ENCODE data around the gene FMO2. TPM values are rescaled to one million over a fixed set of nuclear protein-coding genes. Genes with fewer than 3 reads are reported as not detected.
"Not testable (repeated sequence)": the region's sequence is repeated elsewhere in the genome, so short reads cannot be mapped to it uniquely, and the experiment has no call there.

Gene FMO2
- total RNA-seq, 1 donor from 2014 or later, result 19.8 TPM

DNA sequence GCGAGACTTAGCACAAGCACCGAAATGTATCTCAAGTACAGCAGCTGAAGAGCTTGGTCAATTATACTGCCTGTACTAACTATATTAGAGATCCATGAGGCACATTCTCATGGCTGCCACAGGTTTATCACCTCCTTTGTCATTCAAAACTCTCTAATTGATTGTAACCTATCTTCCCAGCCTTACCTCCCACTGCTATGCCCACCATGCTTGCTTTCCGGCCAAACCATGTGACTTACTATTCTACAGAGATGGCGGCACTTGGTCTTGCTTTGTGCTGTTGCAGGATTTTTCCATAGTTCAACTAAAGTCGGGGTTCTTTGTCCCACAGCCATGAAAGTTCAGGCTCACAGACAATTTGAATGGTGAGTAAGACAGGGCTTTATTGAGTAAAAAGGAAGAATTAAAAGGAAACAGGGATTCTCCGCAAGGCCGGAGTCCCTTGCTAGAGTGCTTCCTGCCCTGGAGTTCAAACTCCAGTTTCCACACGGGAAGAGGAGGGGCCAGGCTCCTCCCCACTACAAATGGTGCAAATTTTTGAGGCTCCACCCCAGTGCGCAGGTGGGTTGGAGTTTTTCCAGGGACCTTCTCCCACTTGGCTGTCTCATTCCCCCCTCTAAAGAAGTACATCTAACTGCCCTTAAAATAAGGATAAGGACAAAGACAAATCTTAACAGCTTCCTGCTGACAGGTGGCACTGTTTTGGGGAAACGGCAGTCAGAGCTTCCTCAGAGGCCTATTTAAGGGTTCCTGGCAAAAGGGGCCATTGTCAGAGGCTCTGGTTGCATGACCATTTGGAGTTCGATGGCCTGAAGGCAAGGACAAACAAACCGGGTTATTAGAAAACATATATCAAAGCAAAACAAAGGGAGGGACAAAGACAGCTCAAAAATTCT, 28.7 kb downstream of the FMO2 start:
- intact Hi-C loops (cut with DNase I), result no loop called here
- no peak for DNase-seq (ENCODE audit: low spot score)

DNA sequence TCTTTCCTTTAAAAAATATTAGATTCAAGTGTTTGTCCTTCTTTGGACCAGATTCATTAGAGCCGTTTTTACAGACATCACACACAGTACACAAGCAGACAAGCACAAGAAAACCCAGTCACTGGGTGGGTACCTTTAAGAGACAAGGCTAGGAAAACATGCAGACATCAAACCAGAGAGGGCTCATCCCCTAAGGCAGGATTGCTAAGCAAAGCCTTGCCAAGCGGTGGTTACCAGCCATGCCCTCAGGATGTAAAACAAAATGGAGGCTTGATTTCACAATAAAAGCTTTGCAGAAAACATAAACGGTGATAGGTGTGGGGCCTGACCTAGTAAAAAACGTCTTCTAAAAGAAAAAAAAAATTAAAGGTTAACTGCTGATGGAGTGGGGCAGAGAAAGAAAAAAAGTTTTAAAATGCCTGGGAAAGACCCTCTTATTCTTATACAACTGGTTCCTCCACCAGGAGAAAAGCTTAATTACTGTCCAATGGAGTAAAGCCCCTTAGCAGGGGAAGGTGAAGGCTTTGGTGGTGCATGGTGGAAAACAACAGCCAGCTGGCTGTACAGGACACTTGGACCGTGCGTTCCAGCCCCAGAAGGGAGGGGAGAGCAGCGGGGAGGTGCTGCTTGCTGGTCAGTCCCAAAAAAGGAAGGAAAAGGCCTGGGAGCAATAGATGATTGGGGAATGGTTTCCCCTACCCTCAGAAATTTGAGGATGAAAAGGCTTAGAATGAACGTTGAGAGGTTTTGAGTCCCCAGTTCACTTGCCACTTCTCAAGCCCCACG, 32.8 kb downstream of the FMO2 start:
- DNase-seq (ENCODE audit: low spot score), result no peak
- intact Hi-C loops (cut with DNase I), result no loop called here

DNA sequence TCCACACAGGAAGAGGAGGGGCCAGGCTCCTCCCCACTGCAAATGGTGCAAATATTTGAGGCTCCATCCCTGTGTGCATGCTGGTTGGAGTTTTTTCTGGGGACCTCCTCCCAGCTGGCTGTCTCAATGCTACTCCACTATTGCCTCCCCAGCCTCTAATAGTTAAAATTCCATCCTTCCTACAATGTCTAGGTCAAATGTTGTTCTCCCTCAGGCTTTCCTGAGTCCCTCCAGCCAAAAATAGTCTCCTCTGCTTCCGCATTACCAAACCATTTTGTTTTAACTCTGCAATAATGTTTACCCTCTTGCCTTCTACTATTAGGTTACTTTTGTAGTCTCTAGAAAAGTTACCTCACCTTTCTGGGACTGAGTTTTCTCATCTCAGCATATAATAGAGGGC, 33.6 kb downstream of the FMO2 start:
- DNase-seq (ENCODE audit: low spot score), result no peak
- intact Hi-C loops (cut with DNase I), result no loop called here

DNA sequence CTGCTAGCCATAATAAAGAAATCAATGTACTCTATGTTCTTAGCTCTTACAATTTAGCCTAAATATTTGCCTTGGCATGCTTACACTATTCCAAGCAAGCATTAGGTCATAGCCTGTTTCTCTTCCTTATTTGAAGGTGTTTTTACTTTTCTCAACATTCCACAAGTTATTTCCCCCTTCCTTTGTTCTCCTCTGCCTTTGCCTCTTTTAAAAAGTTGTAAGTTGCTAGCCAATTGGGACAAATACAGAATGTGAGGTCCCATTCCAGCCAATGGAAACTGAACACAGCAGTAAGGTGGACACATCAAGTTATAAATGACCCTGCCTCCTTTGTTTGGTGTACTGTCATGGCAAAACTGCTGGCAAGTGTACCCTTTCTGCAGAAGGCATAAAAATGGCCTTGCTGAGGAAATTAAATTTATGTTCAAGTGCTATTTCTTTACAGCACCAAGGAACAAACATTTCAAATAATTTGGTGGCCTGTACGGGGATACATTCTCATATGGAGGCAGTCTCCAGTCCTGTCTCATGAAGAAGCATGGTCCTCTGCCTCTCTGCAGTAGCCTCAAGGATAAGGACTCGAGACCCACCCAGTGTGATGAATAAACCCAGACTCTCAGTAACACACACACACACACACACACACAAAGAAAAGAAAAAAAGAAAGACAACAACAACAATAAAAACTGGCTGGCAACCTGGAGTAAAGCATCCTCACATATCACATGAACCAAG, 34.4 kb downstream of the FMO2 start:
- intact Hi-C loops (cut with DNase I), result no loop called here
- DNase-seq (ENCODE audit: low spot score), result no peak

DNA sequence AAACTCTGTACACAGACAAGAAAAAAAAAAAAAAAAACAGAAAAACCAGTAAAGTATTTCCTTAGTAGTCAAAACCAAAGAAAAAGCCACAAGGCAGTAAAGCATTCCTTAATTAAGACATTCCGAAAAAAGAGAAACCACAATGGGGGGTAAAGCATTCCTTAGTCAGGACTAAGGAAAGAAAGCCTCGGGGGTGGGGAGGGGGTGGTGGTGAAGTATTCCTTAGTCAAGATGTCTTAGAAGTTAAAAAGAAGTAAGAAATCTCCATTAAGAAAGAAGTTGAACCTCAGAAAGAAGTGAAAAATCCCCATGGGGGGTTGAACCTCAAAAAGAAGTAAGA, 35.0 kb downstream of the FMO2 start:
- DNase-seq (ENCODE audit: low spot score), result no peak
- intact Hi-C loops (cut with DNase I), result no loop called here

DNA sequence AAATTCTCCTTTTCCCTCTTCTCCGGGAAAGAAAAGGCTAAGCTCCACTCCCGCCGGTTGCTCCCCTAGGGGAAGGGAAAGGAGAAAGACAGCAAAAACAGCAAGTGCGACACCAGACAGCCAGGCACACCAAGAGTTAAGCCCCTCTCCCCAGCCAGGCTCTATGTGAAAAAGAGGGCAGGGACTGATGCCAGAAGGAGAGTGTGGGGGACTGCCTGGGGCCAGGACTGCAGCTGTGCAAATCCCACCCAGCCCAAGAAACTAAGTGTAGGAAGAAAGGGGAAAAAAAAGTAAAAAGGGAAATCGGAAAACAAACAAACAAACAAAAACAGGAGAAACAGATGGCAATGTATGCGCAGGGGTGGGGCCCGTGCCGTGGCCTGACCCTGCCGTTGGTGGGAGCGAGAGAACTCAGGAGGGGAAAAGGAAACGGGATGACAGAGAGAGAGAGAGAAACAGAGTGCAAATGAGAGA, 35.5 kb downstream of the FMO2 start:
- DNase-seq (ENCODE audit: low spot score), result no peak
- intact Hi-C loops (cut with DNase I), result no loop called here

DNA sequence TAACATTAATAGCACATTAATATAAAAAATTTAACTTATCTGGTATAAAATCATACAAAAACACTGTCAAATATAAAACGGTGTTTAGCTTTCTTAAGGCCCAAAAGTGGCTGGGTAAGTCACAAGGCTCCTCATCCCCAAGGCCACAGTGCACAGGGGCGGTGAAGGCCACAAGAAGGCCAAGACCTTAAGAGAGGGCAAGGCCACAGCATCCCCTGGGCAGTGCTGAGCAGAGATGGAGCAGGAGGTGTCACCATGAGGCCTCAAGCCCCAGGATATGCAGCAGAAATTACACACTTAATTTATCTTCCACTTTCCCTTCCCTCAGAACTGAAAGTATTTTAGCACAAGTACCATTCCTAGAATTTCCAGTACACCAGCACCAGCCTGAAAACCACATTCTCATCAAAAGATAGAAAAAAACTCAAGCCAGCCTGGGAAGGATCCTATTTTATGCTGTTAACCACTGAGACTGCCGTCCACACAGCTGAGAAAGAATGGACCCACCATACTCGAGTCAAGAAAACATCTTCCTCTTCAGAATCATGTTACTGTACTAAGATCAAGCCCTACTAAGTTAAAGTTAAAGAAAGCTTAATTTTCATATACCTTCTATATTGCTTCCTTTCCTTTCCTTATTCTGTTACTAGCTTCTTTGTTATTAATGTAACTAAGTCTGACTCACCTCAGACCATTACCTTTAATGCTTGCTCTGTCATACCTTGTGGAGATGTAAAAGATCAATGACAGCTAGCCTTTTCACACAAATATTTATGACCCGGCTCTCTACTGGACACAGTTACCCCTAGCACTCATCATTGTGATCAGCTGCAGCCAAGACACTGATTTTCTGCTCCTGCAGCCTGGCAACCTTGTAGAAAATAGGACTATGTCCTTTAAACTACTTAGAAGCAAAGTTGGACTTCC, 36.8 kb downstream of the FMO2 start:
- intact Hi-C loops (cut with DNase I), result no loop called here
- no peak for DNase-seq (ENCODE audit: low spot score)

DNA sequence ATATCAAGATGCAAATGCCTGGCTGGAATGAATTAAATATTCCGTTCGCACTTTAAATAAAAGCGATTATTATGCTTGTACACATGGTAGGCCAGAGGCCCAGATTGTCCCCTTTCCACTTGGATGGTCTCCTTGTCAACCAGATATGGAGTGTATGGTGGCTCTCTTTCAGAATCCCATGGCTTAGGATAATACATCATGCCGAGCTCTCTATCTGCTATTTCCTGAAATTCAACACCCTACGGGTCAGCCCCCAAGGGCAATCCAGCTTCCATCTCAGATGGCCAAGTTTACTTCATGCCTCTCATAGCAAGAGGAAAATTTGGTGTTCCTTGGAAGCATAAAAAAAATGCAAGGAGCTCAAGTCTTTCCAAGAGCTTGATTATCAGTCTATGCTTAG, 37.8 kb downstream of the FMO2 start:
- DNase-seq (ENCODE audit: low spot score), result no peak
- intact Hi-C loops (cut with DNase I), result no loop called here

DNA sequence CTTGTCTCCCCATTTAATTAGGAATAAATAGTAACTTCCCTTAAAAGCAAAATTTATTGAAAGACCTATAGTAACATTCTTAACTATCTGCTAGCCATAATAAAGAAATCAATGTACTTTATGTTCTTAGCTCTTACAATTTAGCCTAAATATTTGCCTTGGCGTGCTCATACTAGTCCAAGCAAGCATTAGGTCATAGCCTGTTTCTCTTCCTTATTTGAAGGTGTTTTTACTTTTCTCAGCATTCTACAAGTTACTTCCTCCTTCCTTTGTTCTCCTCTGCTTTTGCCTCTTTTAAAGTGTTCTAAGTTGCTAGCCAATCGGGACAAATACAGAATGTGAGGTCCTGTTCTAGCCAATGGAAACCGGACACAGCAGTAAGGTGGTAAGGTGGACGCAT, 39.2 kb downstream of the FMO2 start:
- intact Hi-C loops (cut with DNase I); DNase-seq (ENCODE audit: low spot score): not testable (repeated sequence)

DNA sequence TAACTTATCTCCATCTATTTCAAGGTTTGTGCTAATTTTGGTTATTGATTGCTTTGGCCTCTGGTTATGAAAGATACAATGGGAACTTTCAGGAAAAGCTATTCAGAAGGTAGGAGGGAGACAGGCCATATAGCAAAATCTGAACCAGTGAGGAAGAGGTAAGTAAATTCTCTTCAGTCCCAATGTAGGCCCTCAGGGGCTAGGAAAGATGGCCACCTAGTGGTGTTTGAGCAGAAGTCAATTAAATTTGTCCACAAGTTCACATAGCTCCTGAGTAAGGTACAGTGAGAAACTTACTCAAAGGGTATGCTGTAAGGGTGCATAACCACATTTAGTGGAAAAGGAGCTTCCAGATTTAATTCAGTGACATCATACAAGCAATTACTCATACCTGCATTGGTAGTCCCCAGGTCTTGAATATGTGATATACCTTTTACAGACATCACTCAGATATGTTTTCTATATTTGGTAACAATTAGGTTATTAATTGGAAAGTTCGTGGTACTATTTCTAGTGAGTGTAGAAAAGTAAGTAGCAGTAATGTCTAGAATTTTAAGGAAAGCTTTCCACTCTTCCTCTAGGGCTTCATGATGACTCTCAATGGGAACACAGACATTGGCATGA, 41.8 kb downstream of the FMO2 start:
- DNase-seq (ENCODE audit: low spot score), result no peak
- intact Hi-C loops (cut with DNase I), result loop anchor here (1.0 to 5.0 kb wide), 3 partner anchors 40 to 260 kb away; partner anchors contain the start of gene FMO2

DNA sequence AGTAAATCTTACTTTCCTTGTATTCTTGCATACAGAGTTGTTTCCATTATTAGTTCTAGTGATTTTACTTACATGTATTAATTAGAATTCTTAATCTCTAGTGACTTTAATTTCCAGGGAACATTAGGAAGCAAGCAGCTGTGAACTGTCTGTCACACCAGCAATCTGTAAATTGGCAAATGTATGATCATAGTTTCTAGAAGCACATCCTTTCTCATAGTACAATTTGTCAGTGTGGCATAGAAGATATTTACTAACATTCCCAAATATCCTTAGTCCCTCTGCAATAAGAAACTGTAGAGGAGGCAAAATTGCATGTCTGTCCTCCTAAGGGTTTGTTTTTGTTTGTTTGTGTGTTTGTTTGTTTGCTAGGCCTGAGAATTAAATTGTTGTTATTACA, 46.2 kb downstream of the FMO2 start:
- intact Hi-C loops (cut with DNase I), result no loop called here
- DNase-seq (ENCODE audit: low spot score), result no peak

DNA sequence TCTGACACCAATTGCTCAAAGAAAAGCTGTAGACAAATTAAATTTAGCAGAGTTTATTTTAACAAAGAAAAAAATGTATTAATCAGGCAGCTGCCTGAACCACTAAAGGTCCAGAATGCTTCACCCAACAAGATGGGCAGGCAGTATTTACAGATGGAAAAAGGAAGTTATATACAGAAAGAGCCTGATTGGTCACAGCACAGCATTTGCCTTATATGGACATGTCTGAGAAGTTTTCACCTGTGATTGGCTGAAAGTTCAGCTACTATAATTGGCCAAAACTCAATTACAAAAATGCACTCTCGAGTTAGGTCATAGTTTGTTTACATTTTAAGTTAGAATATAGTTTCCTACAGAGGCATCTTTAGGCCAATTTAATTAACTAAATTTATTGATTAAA, 48.1 kb downstream of the FMO2 start:
- intact Hi-C loops (cut with DNase I), result no loop called here
- no peak for DNase-seq (ENCODE audit: low spot score)

DNA sequence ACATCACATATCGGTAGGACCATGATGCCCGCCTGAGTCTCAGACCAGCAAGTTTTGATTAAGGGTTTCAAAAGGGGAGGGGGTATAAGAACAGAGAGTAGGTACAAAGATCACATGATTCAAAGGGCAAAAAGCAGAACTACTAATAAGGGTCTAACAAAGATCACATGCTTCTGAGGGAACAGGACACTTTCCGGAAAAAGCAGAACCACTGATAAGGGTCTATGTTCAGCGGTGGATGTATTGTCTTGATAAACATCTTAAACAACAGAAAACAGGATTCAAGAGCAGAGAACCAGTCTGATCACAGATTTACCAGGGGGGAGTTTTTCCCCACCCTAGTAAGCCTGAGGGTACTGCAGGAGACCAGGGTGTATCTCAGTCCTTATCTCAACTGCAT, 51.1 kb downstream of the FMO2 start:
- DNase-seq (ENCODE audit: low spot score); intact Hi-C loops (cut with DNase I): not testable (repeated sequence)

DNA sequence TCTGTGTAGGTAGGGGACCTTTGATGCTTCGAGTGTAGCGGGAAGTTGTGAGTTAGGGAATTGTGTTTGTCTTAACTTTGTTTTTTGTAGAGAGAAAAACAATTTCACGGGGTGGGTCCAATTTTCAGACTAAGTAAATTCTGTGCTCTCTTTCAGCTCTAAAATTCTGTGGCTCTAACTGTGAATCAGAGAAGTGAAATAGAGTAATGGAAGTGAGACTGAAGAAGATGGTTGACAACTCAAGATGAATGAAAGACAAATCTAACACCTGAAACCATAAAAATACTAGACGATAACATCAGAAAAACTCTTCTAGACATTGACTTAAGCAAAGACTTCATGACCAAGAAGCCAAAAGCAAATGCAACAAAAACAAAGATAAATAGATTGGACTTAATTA, 58.8 kb downstream of the FMO2 start:
- intact Hi-C loops (cut with DNase I), result loop anchor here (2.0 to 10.0 kb wide), 2 partner anchors 69 to 161 kb away; no protein-coding TSS in a partner anchor
- no peak for DNase-seq (ENCODE audit: low spot score)

DNA sequence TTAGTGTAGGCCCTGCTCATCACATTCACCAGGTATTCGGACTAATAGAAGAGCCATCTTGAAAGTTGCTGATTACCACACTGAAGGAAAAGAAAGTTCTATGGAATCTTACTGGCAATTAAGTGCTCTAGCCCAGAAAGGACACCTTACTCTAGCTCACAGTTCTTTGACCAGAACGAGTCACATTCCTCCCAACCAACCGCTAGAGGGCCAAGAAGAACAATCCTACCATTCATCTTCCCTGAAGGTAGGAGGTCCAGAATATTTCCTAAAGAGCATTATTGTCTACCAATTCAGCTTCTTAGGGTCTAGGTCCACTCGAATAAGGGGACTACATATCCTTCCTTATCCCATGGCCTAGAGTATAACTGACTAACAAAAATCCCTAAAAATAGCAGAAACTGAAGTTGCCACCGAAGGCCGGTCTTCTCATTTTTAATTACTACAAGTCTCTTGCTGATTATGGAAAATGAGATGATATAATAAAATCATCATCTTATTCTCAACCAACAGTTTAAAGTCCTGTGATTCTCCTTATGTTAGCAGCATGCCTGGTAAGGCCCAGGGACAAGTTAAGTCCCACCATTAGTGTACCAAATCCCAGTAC, 60.5 kb downstream of the FMO2 start:
- intact Hi-C loops (cut with DNase I), result loop anchor here (2.0 to 10.0 kb wide), 2 partner anchors 67 to 159 kb away; no protein-coding TSS in a partner anchor
- DNase-seq (ENCODE audit: low spot score), result no peak

DNA sequence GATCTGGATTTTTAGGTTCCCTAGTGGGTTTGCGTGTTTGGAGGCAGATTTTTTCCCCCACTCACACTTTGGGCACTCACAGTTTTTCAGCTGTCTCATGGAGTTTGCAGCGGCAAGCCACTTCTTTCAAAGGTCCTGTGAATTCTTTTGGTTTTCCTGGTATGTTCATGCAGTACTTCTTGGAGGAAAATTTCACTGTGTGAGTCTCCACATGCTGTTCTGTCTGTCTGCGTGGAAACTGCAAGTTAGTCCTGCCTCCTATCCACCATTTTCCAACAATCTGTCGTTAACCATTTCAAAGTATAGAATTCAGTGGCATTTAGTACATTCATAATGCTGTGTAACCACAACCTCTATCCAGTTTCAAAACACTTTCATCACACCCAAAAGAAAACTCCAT, 62.4 kb downstream of the FMO2 start:
- no peak for DNase-seq (ENCODE audit: low spot score)
- intact Hi-C loops (cut with DNase I), result loop anchor here (10.0 kb wide), 1 partner anchor 157 kb away; no protein-coding TSS in a partner anchor

DNA sequence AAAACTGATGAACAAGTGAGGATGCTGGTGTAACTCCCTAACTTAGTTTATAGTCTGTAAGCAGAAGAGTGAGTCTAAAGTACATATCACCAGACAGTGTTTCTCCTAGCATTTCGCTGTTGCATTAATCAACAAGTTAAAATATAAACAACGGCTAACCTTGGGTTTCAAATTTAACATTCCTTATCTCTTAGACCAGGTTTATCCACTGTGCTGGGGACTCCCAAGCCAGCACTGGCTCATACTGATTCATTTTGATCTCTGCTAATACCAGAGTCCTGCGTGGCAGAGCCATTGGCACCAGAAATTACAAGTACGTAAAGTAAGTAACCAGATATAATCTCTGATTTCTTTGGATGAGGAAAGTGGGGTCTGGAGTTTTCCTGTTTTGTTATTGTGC, 63.2 kb downstream of the FMO2 start, which contains the start of gene FMO1:
FMO1 (plus strand) TSS at position 193 of the 400 bp plus-strand sequence. CDS start 9,594 bp downstream, outside the sequence.
- no peak for DNase-seq (ENCODE audit: low spot score)
- intact Hi-C loops (cut with DNase I), result loop anchor here (10.0 kb wide), 1 partner anchor 156 kb away; no protein-coding TSS in a partner anchor

DNA sequence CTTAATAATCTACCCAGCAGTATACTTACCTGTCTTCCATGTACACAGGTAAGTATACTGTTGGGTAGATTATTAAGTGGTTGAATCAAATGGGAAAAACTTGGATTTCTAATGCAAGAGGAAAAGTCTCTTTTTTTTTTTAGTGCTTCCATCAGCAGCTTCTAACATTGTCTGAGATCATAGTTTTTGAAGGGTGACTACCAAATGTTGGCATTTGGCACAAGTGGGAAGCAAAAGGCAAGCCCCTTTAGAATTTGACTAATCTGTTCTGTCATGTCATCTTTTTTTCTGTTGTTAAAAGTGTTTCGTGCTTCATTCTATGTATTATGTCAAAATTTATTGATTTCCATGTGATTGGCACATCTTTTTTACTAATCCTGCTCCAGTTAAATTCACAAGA, 63.7 kb downstream of the FMO2 start:
- DNase-seq (ENCODE audit: low spot score), result no peak
- intact Hi-C loops (cut with DNase I), result loop anchor here (10.0 kb wide), 1 partner anchor 156 kb away; no protein-coding TSS in a partner anchor

Data from cardiac septum (tissue), 1 donor.